Gastroesophageal sphincter (tissue), 4 donors: ENCODE results near the gene CNGB1. TPM values are rescaled to one million over a fixed set of nuclear protein-coding genes. Genes with fewer than 3 reads are reported as not detected.

Experiments used
- ATAC-seq: fragments of 150-250 bp; one replicate; pipeline ENCODE4 v1.9.1; 2016; ENCODE audit warnings: mild to moderate bottlenecking, moderate library complexity
- H3K27ac ChIP-seq, 4 donors: fragments of 200-600 bp; sonication (generic) in 3 of 4; 1 replicate in 3 of 4; 2 replicates in 1 of 4; pipeline ENCODE4 v1.5.1; 2016 to 2019
- H3K27me3 ChIP-seq: fragments of 200-600 bp; sonication (generic); one replicate; pipeline ENCODE4 v1.5.1; 2019
- H3K36me3 ChIP-seq, 2 donors: fragments of 200-600 bp; sonication (generic); one replicate each; pipeline ENCODE4 v1.5.1; 2019; ENCODE audit warnings: control low read depth in 1 of 2
- H3K4me1 ChIP-seq, 3 donors: fragments of 200-600 bp; sonication (generic); 1 replicate in 2 of 3; 2 replicates in 1 of 3; pipeline ENCODE4 v1.5.1; 2016 to 2019; ENCODE audit warnings: control low read depth in 2 of 3
- H3K4me3 ChIP-seq, 2 donors: fragments of 200-600 bp; sonication (generic); one replicate each; pipeline ENCODE4 v1.5.1; 2019; ENCODE audit warnings: mild to moderate bottlenecking in 1 of 2, moderate library complexity in 1 of 2
- H3K9me3 ChIP-seq, 3 donors: fragments of 200-600 bp; sonication (generic); one replicate each; pipeline ENCODE4 v1.5.1; 2017 to 2019; ENCODE audit warnings: control low read depth in 2 of 3
- EP300 ChIP-seq: sonication (generic); formaldehyde crosslinking; IDR thresholded peaks from one replicate; pipeline ENCODE4 v1.6.1; 2017; ENCODE audit warnings: antibody characterized with exemption, mild to moderate bottlenecking
- POLR2A ChIP-seq, 2 donors: fragments of 450-650 bp; IDR thresholded peaks; one replicate each; pipeline ENCODE4 v1.6.1; 2017; ENCODE audit warnings: antibody characterized with exemption in 2 of 2, mild to moderate bottlenecking in 2 of 2, moderate library complexity in 1 of 2
- POLR2AphosphoS5 ChIP-seq: sonication (generic); formaldehyde crosslinking; IDR thresholded peaks from one replicate; pipeline ENCODE4 v1.6.1; 2017; ENCODE audit warnings: antibody characterized with exemption
- WGBS, 2 donors: methylation state at CpG; one replicate each; pipeline ENCODE4 v1.1.5; 2018; ENCODE audit warnings: low coverage in 1 of 2; 5-methylcytosine and 5-hydroxymethylcytosine counted together
- total RNA-seq, 4 donors: library from RNA; depleted of rRNA; stranded (reverse); fragments of >200 nt; gene quantifications; one replicate each; pipeline ENCODE4 v1.1.0, GENCODE V29; 2016
- TF ChIP-seq, protein P1 (sequence below), 4 experiments: fragments of 200-600 bp in 2 of 4; fragments of 450-650 bp in 2 of 4; sonication (generic) in 1 of 4; IDR thresholded peaks; one replicate each; pipeline ENCODE4 v1.5.1; 2017 to 2019; ENCODE audit warnings: antibody characterized with exemption in 4 of 4, mild to moderate bottlenecking in 2 of 4, moderate library complexity in 2 of 4

The CNGB1 gene
- total RNA-seq, 4 donors from 2014 or later: 0.15 to 0.67 TPM; not detected in 2

DNA sequence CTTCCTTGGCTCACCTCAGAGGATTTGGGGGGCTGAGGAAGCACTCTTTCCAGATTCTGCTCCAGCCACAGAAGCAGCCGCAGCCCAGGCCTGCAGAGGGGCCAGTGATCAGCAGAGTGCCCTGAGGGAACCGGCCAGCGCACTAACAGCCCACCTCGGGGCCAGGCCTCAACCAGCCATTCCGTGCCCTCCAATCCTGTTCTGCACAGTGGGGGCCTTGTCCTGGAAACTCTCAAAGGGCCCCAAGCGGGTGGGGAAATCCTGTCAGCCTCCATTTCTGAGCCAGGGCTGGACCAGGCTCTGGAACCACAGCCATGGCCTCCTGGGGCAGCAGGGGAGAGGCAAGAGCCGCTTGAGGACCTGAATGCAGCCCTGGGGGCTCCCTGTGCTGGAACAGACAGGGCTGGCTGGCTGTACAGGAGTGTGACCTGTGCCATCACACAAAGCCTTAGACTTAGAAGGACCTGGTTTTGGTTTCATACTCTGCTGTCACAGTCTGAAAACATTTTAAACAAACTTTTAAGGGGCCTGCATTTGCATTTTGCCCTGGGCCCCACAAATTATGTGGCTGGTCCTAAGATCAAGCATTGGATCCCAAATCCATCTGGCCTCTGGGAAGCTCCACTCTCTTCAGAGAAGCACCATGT lies 10.0 kb downstream of the CNGB1 start:
- Histone ChIP-seq H3K27ac (no peak overlapping the region), H3K4me1 (no peaks in the 10 kb centered on the region), H3K36me3 (no peaks in the 10 kb centered on the region), H3K4me3 (no peak overlapping the region), H3K9me3 (no peaks in the 10 kb centered on the region), H3K27me3 (no peaks in the 10 kb centered on the region)
- ATAC-seq: no peak
- WGBS, 2 donors: 80% methylated on average over 1 of the region's 7 CpGs; no CpG with 5 or more reads in 1 of the 2 donors
- TF ChIP-seq, protein P1, sequence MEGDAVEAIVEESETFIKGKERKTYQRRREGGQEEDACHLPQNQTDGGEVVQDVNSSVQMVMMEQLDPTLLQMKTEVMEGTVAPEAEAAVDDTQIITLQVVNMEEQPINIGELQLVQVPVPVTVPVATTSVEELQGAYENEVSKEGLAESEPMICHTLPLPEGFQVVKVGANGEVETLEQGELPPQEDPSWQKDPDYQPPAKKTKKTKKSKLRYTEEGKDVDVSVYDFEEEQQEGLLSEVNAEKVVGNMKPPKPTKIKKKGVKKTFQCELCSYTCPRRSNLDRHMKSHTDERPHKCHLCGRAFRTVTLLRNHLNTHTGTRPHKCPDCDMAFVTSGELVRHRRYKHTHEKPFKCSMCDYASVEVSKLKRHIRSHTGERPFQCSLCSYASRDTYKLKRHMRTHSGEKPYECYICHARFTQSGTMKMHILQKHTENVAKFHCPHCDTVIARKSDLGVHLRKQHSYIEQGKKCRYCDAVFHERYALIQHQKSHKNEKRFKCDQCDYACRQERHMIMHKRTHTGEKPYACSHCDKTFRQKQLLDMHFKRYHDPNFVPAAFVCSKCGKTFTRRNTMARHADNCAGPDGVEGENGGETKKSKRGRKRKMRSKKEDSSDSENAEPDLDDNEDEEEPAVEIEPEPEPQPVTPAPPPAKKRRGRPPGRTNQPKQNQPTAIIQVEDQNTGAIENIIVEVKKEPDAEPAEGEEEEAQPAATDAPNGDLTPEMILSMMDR (IDR thresholded peaks at IDR 0.05): no peak
- TF ChIP-seq POLR2AphosphoS5: no peak
- no peak for TF ChIP-seq POLR2A (IDR thresholded peaks at IDR 0.05)
- no peak for TF ChIP-seq EP300

DNA sequence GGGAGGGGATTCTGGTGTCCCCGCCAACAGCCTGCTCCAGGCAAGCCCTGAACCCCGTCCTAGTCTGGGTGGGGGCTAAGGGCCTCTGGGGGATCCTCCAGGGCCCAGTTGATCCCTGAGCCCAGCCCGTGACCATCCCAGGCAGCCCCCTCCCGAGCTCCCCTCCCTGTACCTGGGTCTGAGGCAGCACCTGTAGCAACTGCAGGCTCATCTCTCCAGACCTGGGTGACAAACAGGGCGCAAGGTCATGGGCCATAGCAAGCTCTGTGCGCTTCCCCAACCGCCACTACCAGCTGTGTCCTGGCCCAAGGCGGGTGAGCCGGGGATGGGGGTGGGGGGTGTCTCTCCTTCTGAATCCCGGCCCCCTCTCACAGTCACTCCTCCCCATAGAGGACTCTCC lies 10.6 kb downstream of the CNGB1 start:
- no CpG with 5 or more reads among the region's 10 CpGs for WGBS, 2 donors
- H3K27ac ChIP-seq: no peak overlapping the region
- H3K4me3 ChIP-seq: no peak overlapping the region

DNA sequence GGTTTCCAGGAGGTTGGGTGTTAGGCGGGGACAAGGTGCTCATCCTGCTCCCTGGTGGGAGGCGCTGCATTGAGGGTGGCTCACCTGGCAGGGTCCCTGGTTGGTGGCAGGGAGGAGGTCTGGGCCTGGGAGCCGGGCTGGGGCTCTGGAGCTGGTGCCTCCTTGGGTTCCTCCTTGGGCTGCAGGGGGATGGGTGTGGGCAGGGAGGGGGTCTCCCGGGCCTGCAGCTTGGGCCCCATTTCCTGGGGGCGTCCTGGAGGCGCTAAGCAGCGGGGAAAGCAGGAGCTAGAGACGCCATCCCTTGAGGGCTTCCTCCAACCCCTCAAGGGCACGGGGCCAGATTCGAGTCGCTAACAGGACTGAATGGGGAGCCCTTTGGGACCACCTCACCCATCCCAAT lies 11.1 kb downstream of the CNGB1 start:
- no peak for ATAC-seq
- Histone ChIP-seq H3K27ac (no peak overlapping the region), H3K4me3 (no peak overlapping the region), H3K36me3 (no peaks in the 10 kb centered on the region), H3K9me3 (no peaks in the 10 kb centered on the region), H3K27me3 (no peaks in the 10 kb centered on the region), H3K4me1 (no peaks in the 10 kb centered on the region)
- TF ChIP-seq, protein P1 (IDR thresholded peaks at IDR 0.05): no peak
- TF ChIP-seq POLR2AphosphoS5: no peak
- no peak for TF ChIP-seq EP300
- no peak for TF ChIP-seq POLR2A (IDR thresholded peaks at IDR 0.05)
- 55 to 73% methylated on average over 2 to 3 of the region's 11 CpGs for WGBS, 2 donors

More for the DNA sequence above, 10.6 kb downstream of the CNGB1 start:
- Histone ChIP-seq H3K9me3 (no peaks in the 10 kb centered on the region), H3K27me3 (no peaks in the 10 kb centered on the region), H3K4me1 (no peaks in the 10 kb centered on the region), H3K36me3 (no peaks in the 10 kb centered on the region)
- TF ChIP-seq, protein P1 (IDR thresholded peaks at IDR 0.05): no peak
- TF ChIP-seq EP300 (no peak), POLR2A (IDR thresholded peaks at IDR 0.05) (no peak), POLR2AphosphoS5 (no peak)
- ATAC-seq: no peak

DNA sequence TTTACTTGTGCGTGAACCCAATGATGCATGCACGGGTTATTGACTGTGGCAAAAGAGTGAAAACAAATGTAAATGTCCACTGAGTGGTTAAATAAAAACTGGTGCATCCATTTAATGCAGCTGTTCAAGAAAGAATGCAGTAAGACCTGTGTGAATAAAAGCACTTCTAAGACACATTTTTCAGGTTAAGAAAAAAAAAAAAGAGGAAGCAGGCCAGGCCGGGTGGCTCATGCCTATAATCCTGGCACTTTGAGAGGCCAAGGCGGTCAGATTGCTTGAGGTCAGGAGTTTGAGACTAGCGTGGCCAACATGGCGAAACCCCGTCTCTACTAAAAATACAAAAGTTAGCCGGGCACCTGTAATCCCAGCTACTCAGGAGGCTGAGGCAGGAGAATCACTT lies 11.8 kb downstream of the CNGB1 start:
- ATAC-seq: no peak
- WGBS, 2 donors: 80 to 88% methylated on average over 2 to 8 of the region's 8 CpGs
- Histone ChIP-seq H3K27me3 (no peaks in the 10 kb centered on the region), H3K9me3 (no peaks in the 10 kb centered on the region), H3K27ac (no peak overlapping the region), H3K36me3 (no peaks in the 10 kb centered on the region), H3K4me3 (no peak overlapping the region), H3K4me1 (no peaks in the 10 kb centered on the region)
- TF ChIP-seq EP300: no peak

DNA sequence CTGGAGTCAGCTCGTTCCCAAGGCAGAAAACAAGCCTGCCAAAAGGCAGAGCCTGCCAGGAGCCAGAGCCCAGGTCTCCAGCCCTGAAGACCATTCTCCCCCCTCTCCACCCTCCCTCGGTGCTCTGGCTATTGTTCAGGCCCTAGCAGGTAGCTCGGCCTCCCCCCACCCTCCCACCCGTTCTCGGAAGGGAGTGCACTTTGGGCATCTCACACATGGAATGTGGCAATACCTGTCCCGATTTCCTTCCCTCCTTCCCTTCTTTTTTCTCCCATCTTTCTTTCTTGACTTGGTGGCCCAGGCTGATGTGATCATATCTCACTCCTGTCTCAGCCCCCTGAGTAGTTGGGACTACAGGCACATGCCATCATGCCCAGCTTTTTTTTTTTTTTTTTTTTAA lies 12.4 kb downstream of the CNGB1 start:
- no peak for ATAC-seq
- TF ChIP-seq EP300 (no peak), POLR2AphosphoS5 (no peak), POLR2A (IDR thresholded peaks at IDR 0.05) (no peak)
- TF ChIP-seq, protein P1 (IDR thresholded peaks at IDR 0.05): no peak
- 66% methylated on average over 5 of the region's 6 CpGs; no CpG with 5 or more reads in 1 of the 2 donors for WGBS, 2 donors
- Histone ChIP-seq H3K4me3 (no peak overlapping the region), H3K36me3 (no peaks in the 10 kb centered on the region), H3K9me3 (no peaks in the 10 kb centered on the region), H3K27ac (no peak overlapping the region), H3K4me1 (no peaks in the 10 kb centered on the region), H3K27me3 (no peaks in the 10 kb centered on the region)
